Measurements from ENCODE around the gene RAB35. TPM values are rescaled to one million over a fixed set of nuclear protein-coding genes. Genes with fewer than 3 reads are reported as not detected.
A peak's percentile ranks its signal among the peaks of the same experiment; 100 is the strongest.

RAB35 gene
- total RNA-seq, 1 donor from 2014 or later = 15.1 TPM

DNA sequence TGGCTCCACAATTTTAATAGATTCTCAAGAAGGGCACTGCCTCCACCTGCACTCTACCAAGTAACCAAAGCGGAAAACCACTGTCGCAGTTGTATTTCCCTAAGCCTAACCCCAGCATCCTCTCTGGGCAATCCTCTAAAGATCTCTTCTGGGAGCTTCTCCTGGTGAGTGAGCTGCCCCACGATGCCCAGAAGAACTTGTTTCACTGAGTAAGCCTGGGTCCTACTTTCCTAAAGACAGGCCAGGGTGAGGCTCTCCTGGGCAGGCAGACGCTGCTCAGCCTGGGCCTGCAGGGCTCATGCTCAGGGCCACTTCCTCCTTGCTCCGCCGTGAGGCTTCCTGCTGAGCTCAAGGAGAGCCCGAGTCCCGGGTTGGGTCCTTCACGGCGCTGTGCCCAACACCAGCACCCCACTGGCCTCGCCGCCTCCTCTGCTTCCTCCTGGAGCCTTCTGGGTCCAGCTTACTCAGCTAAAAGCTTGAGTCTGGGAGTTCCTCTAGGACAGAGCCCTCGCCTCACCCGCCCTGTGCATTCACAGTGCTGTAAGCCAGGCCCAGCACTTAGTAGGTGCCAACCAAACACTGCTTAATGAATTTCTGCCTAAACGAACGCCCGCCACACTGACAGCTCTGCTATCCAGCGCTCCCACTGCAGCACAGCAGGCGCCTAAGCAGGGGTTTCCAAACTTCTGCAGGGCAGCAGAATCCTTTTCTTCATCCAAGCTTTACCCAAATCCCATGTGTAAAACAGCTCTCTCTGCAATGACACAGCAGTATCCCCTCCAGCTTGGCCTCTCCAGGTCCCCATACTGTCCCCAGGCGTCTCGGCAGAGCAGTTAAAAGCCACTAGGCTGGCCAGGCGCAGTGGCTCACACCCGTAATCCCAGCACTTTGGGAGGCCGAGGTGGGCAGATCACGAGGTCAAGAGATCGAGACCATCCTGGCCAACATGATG is 5.7 kb downstream of the RAB35 start:
- no peak overlapping the region for H3K4me3 ChIP-seq (ENCODE audit: low read length in 3 of 3)
- no peak overlapping the region for H3K27ac ChIP-seq (ENCODE audit: low read depth, low read length)
- H3K4me1 ChIP-seq (ENCODE audit: control insufficient read depth in 3 of 3, insufficient read depth in 3 of 3, low read length in 3 of 3) = peaks cover 25 to 36% (median 28%) of the 10 kb centered on the region in 3 donors
- peaks cover 2 to 10% (median 7%) of the 10 kb centered on the region in 3 donors for H3K36me3 ChIP-seq (ENCODE audit: control insufficient read depth in 3 of 3, insufficient read depth in 3 of 3, low read length in 3 of 3)
- no peaks in the 10 kb centered on the region for H3K9me3 ChIP-seq (ENCODE audit: control insufficient read depth in 3 of 3, low read length in 3 of 3)
- H3K27me3 ChIP-seq (ENCODE audit: control insufficient read depth in 3 of 3, insufficient read depth in 3 of 3, low read length in 3 of 3) = no peaks in the 10 kb centered on the region
- H3K9ac ChIP-seq (ENCODE audit: low read depth in 1 of 3, low read length in 3 of 3) = peak overlapping the region in 2 of 3 donors; percentile 12 to 25

DNA sequence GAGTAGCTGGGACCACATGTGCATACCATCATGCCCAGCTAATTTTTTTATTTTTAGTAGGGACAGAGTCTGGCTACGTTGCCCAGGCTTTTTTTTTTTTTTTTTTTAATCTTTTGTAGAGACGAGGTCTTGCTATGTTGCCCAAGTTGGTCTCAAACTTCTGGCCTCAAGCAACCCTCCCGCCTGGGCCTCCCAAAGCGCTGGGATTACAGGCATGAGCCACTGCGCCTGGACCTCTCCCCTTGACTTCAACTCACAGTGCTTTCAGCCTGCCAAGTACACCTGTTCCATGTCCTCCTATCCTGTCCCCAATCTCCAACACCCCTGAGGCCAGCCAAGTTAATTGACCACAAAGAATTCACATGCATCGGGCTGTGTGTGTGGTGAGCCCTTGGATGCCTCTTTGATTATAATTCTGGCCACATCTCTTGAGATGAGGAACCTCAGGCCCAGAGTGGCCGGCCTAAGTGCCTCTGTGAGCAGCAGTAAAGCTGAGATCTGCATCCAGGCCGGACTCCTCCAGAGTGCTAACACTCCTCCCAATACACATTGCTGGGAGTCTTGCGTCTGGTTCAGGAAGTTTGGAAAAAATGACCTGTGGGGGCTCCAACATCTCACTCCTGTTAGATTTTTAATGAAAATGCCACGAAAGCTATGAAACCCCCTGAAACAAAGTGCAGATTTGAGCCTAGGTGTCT is 6.8 kb downstream of the RAB35 start:
- H3K27me3 ChIP-seq (ENCODE audit: control insufficient read depth in 3 of 3, insufficient read depth in 3 of 3, low read length in 3 of 3) = no peaks in the 10 kb centered on the region
- no peaks in the 10 kb centered on the region for H3K9me3 ChIP-seq (ENCODE audit: control insufficient read depth in 3 of 3, low read length in 3 of 3)
- H3K9ac ChIP-seq (ENCODE audit: low read depth in 1 of 3, low read length in 3 of 3) = no peak overlapping the region
- H3K27ac ChIP-seq (ENCODE audit: low read depth, low read length) = no peak overlapping the region
- no peak overlapping the region for H3K4me3 ChIP-seq (ENCODE audit: low read length in 3 of 3)
- H3K36me3 ChIP-seq (ENCODE audit: control insufficient read depth in 3 of 3, insufficient read depth in 3 of 3, low read length in 3 of 3) = peaks cover 2 to 14% (median 12%) of the 10 kb centered on the region in 3 donors
- H3K4me1 ChIP-seq (ENCODE audit: control insufficient read depth in 3 of 3, insufficient read depth in 3 of 3, low read length in 3 of 3) = peaks cover 14 to 25% (median 17%) of the 10 kb centered on the region in 3 donors

DNA sequence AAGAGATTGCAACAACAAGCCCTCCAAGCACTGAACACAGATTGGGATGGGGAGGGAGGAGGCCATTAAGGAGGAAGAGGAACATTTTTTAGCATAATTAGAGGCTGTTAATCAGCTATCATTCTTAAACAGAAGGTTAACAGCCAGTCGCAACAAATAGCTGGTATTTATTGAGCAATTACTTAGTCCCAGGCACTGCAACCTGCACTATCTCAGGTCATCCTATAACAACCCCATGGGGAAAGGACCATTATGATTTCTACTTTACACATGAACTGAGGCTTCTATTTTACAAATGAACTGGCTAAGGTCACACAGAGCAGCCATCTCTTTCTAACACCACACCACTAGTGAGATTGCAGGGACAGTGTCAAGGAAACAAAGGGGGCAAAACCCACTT is 10.4 kb downstream of the RAB35 start:
- H3K27me3 ChIP-seq (ENCODE audit: control insufficient read depth in 3 of 3, insufficient read depth in 3 of 3, low read length in 3 of 3) = no peaks in the 10 kb centered on the region
- H3K27ac ChIP-seq (ENCODE audit: low read depth, low read length) = no peak overlapping the region
- peaks cover 17 to 25% (median 24%) of the 10 kb centered on the region in 3 donors for H3K36me3 ChIP-seq (ENCODE audit: control insufficient read depth in 3 of 3, insufficient read depth in 3 of 3, low read length in 3 of 3)
- H3K4me1 ChIP-seq (ENCODE audit: control insufficient read depth in 3 of 3, insufficient read depth in 3 of 3, low read length in 3 of 3) = peaks cover 25 to 39% (median 29%) of the 10 kb centered on the region in 3 donors
- no peaks in the 10 kb centered on the region for H3K9me3 ChIP-seq (ENCODE audit: control insufficient read depth in 3 of 3, low read length in 3 of 3)
- H3K4me3 ChIP-seq (ENCODE audit: low read length in 3 of 3) = no peak overlapping the region
- H3K9ac ChIP-seq (ENCODE audit: low read depth in 1 of 3, low read length in 3 of 3) = no peak overlapping the region

DNA sequence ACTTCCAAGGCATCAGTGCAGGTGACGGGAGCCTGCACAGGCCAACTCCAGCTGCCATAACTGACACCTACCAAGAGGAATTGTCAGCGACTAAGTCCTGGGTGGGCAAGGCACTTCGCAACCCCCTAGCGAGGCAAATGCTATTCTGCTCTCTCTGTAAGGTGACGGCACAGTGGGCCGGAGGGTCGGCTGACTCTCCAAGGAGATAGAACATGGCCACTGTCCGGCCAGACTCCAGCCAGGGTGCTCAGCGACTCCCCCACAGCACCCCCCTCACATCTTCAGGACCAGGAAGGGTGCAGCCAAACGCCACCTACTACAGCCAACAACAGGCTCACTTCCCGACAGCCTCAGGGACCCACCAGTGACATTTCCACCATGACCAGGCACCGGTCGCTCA is 13.2 kb downstream of the RAB35 start:
- peaks cover 26 to 40% (median 36%) of the 10 kb centered on the region in 3 donors for H3K4me1 ChIP-seq (ENCODE audit: control insufficient read depth in 3 of 3, insufficient read depth in 3 of 3, low read length in 3 of 3)
- peaks cover 27 to 36% (median 32%) of the 10 kb centered on the region in 3 donors for H3K36me3 ChIP-seq (ENCODE audit: control insufficient read depth in 3 of 3, insufficient read depth in 3 of 3, low read length in 3 of 3)

DNA sequence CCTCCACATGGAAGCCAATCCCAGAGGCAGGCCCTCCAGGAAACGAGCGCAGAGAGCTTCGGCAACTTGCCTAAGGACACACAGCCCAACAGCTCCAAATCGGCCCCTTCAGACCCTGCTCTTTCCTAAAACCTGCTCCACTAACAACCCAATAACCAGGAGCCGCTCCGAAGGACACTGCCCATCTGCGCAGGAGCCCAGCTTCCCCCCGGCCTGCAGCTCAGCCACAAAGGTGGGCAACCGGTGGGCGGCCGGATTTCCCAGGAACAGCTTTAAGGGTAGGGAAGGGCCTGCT is 13.6 kb downstream of the RAB35 start:
- no peak overlapping the region for H3K4me3 ChIP-seq (ENCODE audit: low read length in 3 of 3)
- no peaks in the 10 kb centered on the region for H3K9me3 ChIP-seq (ENCODE audit: control insufficient read depth in 3 of 3, low read length in 3 of 3)
- H3K36me3 ChIP-seq (ENCODE audit: control insufficient read depth in 3 of 3, insufficient read depth in 3 of 3, low read length in 3 of 3) = peaks cover 30 to 39% (median 34%) of the 10 kb centered on the region in 3 donors

More for the DNA sequence above, 13.2 kb downstream of the RAB35 start:
- no peak overlapping the region for H3K9ac ChIP-seq (ENCODE audit: low read depth in 1 of 3, low read length in 3 of 3)
- no peak overlapping the region for H3K4me3 ChIP-seq (ENCODE audit: low read length in 3 of 3)
- H3K9me3 ChIP-seq (ENCODE audit: control insufficient read depth in 3 of 3, low read length in 3 of 3) = no peaks in the 10 kb centered on the region
- no peak overlapping the region for H3K27ac ChIP-seq (ENCODE audit: low read depth, low read length)
- no peaks in the 10 kb centered on the region for H3K27me3 ChIP-seq (ENCODE audit: control insufficient read depth in 3 of 3, insufficient read depth in 3 of 3, low read length in 3 of 3)

DNA sequence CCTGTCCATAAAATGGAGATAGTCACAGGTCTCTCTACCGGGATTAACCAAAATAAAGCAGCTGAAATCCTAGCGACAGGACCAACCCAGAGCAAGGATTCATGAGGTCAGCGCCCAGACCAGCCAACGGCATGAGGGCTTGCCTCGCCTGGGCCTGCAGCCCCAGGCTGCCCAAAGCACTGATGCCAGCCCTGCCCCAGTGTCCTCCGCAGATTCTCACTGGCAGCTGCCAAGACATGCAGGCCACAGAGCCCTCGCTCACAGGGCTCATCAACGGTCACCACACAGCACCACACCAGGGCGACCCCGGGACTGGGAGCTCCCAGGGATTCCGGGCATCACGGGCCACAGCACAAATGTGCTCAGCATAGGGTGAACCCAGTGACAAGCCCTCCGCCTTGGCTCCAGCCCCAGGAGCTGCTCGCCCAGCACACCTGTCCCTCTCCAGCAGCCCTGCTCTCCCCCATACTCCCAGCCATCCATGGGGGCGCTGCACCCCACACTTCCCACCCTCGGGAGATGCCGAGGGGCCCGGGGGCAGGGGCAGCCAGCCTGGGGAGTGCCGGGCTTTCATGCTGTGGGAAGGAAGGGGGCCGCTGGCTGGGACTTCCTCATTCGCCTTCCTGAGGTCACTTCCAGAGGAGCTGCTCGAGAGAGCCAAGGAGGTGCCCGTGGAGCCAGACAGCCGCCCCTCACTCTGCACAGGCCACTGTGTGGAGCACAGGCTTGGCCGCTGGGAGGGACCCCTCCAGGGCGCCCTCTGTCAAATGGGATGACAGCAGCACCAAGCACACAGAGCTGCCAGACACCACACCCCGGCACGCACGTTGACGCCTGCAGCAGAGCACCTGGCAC is 14.1 kb downstream of the RAB35 start:
- Histone ChIP-seq H3K27ac (ENCODE audit: low read depth, low read length) (peak overlapping the region; percentile 87), H3K9me3 (ENCODE audit: control insufficient read depth in 3 of 3, low read length in 3 of 3) (no peaks in the 10 kb centered on the region), H3K4me1 (ENCODE audit: control insufficient read depth in 3 of 3, insufficient read depth in 3 of 3, low read length in 3 of 3) (peaks cover 25 to 40% (median 34%) of the 10 kb centered on the region in 3 donors), H3K27me3 (ENCODE audit: control insufficient read depth in 3 of 3, insufficient read depth in 3 of 3, low read length in 3 of 3) (no peaks in the 10 kb centered on the region), H3K36me3 (ENCODE audit: control insufficient read depth in 3 of 3, insufficient read depth in 3 of 3, low read length in 3 of 3) (peaks cover 30 to 40% (median 31%) of the 10 kb centered on the region in 3 donors), H3K9ac (ENCODE audit: low read depth in 1 of 3, low read length in 3 of 3) (peak overlapping the region in 2 of 3 donors; percentile 59 to 76), H3K4me3 (ENCODE audit: low read length in 3 of 3) (no peak overlapping the region)

More for the DNA sequence above, 13.6 kb downstream of the RAB35 start:
- Histone ChIP-seq H3K27me3 (ENCODE audit: control insufficient read depth in 3 of 3, insufficient read depth in 3 of 3, low read length in 3 of 3) (no peaks in the 10 kb centered on the region), H3K4me1 (ENCODE audit: control insufficient read depth in 3 of 3, insufficient read depth in 3 of 3, low read length in 3 of 3) (peaks cover 25 to 40% (median 34%) of the 10 kb centered on the region in 3 donors), H3K27ac (ENCODE audit: low read depth, low read length) (no peak overlapping the region), H3K9ac (ENCODE audit: low read depth in 1 of 3, low read length in 3 of 3) (no peak overlapping the region)

DNA sequence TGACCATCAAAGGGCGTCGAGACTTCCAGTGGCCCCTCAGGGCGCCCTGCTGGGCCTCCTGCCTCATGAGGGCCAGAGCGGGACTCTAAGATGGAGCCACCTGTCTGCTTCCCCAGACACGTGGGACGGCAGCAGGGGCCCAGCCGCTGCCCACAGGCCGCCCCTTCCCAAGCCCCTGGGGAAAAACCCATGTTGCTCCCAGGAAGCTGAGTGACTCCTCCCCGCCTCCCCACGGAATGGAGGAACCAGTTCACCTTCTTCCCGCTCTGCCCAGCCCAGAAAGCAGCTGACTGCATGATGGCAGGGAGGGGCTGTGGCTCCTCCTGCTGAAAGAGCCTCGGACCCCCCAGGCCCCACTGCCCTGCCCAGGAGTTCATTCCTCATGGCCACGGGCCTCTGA is 14.9 kb downstream of the RAB35 start:
- H3K9me3 ChIP-seq (ENCODE audit: control insufficient read depth in 3 of 3, low read length in 3 of 3) = no peaks in the 10 kb centered on the region
- peak overlapping the region; percentile 33 to 76 (median 59) for H3K9ac ChIP-seq (ENCODE audit: low read depth in 1 of 3, low read length in 3 of 3)
- H3K27me3 ChIP-seq (ENCODE audit: control insufficient read depth in 3 of 3, insufficient read depth in 3 of 3, low read length in 3 of 3) = no peaks in the 10 kb centered on the region
- peak overlapping the region in 1 of 3 donors; percentile 35 for H3K4me3 ChIP-seq (ENCODE audit: low read length in 3 of 3)
- peaks cover 30 to 44% (median 35%) of the 10 kb centered on the region in 3 donors for H3K36me3 ChIP-seq (ENCODE audit: control insufficient read depth in 3 of 3, insufficient read depth in 3 of 3, low read length in 3 of 3)
- H3K4me1 ChIP-seq (ENCODE audit: control insufficient read depth in 3 of 3, insufficient read depth in 3 of 3, low read length in 3 of 3) = peaks cover 25 to 40% (median 37%) of the 10 kb centered on the region in 3 donors
- H3K27ac ChIP-seq (ENCODE audit: low read depth, low read length) = peak overlapping the region; percentile 87

DNA sequence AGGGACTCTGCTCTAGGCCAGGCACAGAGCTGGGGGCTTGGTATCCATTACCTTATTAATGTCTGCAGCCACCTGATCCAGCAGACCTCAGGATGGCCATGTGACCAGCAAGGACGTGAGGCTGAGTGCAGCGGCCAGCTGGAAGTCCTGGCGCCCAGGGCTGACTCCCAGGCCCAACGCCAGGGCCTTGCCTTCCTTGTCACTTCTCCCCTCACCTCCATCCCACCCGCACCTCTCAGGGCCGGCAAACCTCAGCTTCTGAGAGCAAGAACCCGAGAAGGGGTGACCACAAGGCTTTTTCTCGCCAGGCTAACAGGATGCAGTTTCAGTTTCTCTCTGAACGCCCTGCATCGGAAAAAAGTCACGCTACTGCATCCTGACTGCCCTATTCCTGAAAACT is 15.4 kb downstream of the RAB35 start:
- H3K4me1 ChIP-seq (ENCODE audit: control insufficient read depth in 3 of 3, insufficient read depth in 3 of 3, low read length in 3 of 3) = peaks cover 28 to 40% (median 40%) of the 10 kb centered on the region in 3 donors

DNA sequence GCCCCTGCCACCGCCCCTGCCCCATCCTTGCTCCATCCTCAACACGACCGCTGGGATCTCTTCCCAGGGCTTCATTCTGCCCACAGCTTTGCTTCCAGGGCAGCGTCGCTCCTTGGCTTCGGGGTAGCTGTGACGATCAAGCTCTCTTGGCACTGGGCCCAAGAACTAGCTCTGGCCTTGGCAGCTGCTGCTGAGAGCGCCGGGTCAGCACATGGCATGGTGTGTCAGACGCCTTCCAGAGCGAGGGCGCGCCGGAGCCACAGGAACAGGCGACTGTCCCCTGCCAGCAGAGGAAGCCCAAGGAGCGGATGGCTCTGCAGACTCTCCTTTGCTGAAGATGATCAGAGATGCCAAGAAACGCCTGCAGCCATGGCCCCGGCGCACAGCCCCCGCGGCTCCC is 15.9 kb downstream of the RAB35 start:
- Histone ChIP-seq H3K9ac (ENCODE audit: low read depth in 1 of 3, low read length in 3 of 3) (peak overlapping the region; percentile 59 to 76 (median 61)), H3K9me3 (ENCODE audit: control insufficient read depth in 3 of 3, low read length in 3 of 3) (no peaks in the 10 kb centered on the region), H3K27ac (ENCODE audit: low read depth, low read length) (peak overlapping the region; percentile 87), H3K4me3 (ENCODE audit: low read length in 3 of 3) (peak overlapping the region in 2 of 3 donors; percentile 35 to 40), H3K4me1 (ENCODE audit: control insufficient read depth in 3 of 3, insufficient read depth in 3 of 3, low read length in 3 of 3) (peaks cover 28 to 40% (median 40%) of the 10 kb centered on the region in 3 donors), H3K36me3 (ENCODE audit: control insufficient read depth in 3 of 3, insufficient read depth in 3 of 3, low read length in 3 of 3) (peaks cover 34 to 49% (median 39%) of the 10 kb centered on the region in 3 donors), H3K27me3 (ENCODE audit: control insufficient read depth in 3 of 3, insufficient read depth in 3 of 3, low read length in 3 of 3) (no peaks in the 10 kb centered on the region)

More for the DNA sequence above, 15.4 kb downstream of the RAB35 start:
- peak overlapping the region; percentile 30 to 40 (median 35) for H3K4me3 ChIP-seq (ENCODE audit: low read length in 3 of 3)
- H3K9ac ChIP-seq (ENCODE audit: low read depth in 1 of 3, low read length in 3 of 3) = peak overlapping the region; percentile 59 to 76 (median 61)
- no peaks in the 10 kb centered on the region for H3K9me3 ChIP-seq (ENCODE audit: control insufficient read depth in 3 of 3, low read length in 3 of 3)
- H3K27ac ChIP-seq (ENCODE audit: low read depth, low read length) = peak overlapping the region; percentile 87
- peaks cover 34 to 49% (median 39%) of the 10 kb centered on the region in 3 donors for H3K36me3 ChIP-seq (ENCODE audit: control insufficient read depth in 3 of 3, insufficient read depth in 3 of 3, low read length in 3 of 3)
- H3K27me3 ChIP-seq (ENCODE audit: control insufficient read depth in 3 of 3, insufficient read depth in 3 of 3, low read length in 3 of 3) = no peaks in the 10 kb centered on the region

Data from skeletal muscle tissue (tissue), 4 donors.